GM18858 (cell line): ENCODE results near the gene FEZ2.

Experiments
- ATAC-seq: cut with Tn5 transposase; IDR thresholded peaks from one replicate; pipeline ENCODE4 v1.9.1; 2021; ENCODE audit not compliant: unreplicated experiment

The FEZ2 gene

GRCh38 chr2:36562973-36563532 lies 34.9 kb downstream of the FEZ2 start:
- ATAC-seq = no peak

GRCh38 chr2:36562240-36562639 lies 35.7 kb downstream of the FEZ2 start:
- ATAC-seq = no peak

DNA sequence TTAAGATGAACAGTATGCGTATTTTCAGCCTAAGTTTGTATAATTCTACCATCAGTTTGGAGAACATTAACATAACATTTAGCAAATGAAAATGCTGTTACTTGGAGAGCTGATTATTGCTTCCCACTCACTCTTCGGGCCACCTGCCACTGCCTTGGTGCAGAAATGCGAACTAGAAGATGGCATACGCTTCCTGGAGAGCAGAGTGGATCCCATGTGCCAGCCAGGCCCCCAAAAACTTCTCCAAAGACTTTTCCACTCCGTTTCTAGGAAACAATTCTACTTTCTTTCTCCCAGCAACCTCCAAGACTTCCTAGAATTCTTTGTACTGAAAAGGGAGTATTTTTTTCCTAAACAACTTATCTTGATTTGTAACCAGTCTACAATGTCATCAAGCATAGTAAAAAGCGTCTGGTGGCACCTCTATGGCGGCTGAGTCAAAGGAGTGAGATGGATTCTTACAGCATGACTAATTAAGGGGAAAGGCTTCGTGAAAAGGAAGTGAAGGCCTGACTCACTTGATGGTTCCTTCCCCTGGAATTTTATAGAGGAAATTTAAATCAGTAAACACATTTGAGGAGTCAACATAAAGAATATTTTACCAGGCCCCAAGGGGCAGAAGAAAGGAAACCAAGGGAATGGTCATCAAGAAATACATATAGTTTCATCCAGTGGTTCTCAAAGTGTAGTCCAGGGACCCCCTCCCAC lies 36.6 kb downstream of the FEZ2 start:
- ATAC-seq = no peak

DNA sequence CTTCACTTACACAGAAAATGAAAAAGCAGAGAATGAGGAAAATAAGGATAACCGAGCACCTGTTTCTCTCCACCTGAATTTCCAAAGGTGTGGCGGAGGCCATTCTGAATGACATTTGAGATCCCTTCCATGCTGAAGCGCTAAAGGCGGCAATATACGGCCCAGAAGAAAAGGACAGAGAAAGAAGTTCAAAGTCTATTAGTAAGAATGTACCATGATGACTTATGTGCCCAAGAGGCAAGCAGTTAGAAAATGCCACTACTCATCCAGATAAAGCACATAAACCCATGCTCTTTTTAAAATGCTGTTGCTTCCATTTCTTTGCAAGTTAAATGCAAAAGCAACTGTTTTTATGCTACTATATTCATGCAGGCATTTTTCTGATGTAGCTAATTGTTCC lies 37.2 kb downstream of the FEZ2 start:
- no peak for ATAC-seq

- no peak for ATAC-seq
Observed at GRCh38 chr2:36559221-36559942, 38.6 kb downstream of the FEZ2 start.

GRCh38 chr2:36556842-36557241 lies 41.1 kb downstream of the FEZ2 start:
- no peak for ATAC-seq

- no peak for ATAC-seq
Observed at GRCh38 chr2:36555789-36556188, 42.2 kb downstream of the FEZ2 start.

- no peak for ATAC-seq
Observed at GRCh38 chr2:36554531-36554930, 43.4 kb downstream of the FEZ2 start.

GRCh38 chr2:36553683-36554082 lies 44.3 kb downstream of the FEZ2 start:
- no peak for ATAC-seq

GRCh38 chr2:36550006-36550405 lies 48.0 kb downstream of the FEZ2 start:
- ATAC-seq = no peak

DNA sequence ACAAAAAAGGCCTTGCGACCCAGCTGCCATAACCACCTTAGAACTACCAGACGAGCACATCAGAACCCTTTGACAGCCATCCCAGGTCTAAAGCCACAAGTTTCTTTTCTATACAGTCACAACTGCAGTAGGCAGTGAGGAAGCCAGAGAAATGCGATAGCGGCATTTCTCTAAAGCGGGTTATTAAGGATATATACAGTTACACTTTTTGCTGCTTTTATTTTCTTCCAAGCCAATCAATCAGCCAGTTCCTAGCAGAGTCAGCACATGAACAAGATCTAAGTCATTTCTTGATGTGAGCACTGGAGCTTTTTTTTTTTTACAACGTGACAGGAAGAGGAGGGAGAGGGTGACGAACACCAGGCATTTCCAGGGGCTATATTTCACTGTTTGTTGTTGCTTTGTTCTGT lies 48.8 kb downstream of the FEZ2 start:
- ATAC-seq = no peak

- no peak for ATAC-seq
Observed at GRCh38 chr2:36547906-36548305, 50.1 kb downstream of the FEZ2 start.

DNA sequence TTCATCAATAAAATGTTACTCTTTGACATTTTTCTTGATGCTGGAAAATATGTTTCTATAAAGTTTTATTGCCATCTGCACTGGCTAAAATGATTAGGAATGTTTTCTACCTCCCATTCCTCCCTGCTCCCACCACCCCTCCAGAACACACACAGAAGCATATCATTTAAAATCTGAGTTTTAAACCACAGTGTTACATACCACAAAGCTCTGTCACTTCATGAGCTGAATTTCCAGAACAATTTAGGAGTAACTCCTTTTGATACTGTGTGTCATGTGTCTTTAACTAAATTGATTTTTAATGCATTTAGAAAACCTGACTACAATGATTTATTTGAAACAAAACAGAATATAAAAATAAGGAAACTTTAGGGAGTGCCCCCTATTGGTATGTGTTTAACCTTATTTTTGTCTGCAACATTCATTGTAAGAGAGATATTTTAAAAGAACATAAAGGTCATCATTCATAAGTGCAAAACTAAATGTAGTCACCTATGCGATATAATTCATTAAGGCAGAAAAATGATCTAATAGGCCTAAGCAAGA lies 52.0 kb downstream of the FEZ2 start:
- no peak for ATAC-seq

- ATAC-seq = no peak
Observed at GRCh38 chr2:36544638-36545338, 53.2 kb downstream of the FEZ2 start.

GRCh38 chr2:36541891-36542595 lies 55.9 kb downstream of the FEZ2 start:
- no peak for ATAC-seq

- ATAC-seq = no peak
Observed at GRCh38 chr2:36540986-36541754, 56.8 kb downstream of the FEZ2 start.

DNA sequence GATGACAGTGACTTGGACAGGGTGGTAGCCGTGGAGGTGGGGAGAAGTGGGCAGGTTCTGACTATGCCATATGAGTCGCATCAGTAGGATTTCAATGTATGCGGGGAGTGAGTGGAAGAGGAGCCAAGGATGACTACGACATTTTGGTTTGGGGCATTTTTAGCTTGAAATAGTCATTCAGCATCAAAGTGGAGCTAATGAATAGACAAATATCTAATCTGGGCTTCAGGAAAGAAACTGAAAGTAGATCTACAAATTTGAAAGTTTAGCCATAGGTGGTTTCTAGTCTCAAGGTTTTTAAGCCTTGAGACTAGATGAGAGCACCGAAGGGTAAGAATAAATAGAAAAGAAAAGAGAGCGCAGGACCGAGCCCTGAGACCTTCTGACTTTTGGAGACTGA lies 58.3 kb downstream of the FEZ2 start:
- peak; percentile 77 for ATAC-seq

DNA sequence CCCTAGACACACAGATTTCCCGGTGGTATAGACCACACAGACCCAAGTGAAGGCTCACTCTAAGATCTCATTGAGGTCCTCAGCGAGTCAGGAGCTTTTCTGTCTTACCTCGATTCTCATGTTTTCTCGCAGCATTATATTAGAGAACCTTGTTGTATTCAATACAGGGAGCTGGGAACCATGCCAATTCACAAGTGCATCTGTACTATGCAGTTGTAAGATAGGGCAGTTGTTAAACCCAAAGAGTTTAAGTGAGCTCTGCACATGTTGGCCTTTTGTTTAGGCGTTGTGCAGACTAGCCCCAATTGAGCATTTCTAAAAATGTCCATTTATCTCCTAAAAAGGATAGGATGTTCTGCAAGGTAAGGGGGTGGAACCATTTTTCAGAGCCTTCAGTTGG lies 59.6 kb downstream of the FEZ2 start:
- ATAC-seq = no peak

GRCh38 chr2:36536776-36537175 lies 61.2 kb downstream of the FEZ2 start:
- no peak for ATAC-seq

DNA sequence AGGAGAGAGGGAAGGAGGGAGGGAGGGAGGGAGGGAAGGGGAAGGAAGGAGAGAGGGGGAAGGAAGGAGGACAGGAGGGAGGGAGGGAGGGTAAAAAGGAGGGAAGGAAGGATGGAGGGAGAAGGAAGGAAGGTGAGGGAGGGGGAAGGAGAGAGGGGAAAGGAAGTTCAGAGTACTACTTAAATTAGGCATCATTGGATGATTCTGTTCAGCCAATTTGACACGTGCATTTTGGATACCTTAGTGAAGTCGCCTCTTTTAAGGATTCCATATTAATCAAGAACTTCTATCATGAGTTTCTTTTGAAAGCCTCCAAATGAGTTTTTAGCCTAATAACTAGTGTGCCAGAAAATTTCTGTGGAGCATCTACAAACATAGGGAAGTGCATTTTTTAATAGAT lies 62.9 kb downstream of the FEZ2 start:
- no peak for ATAC-seq
